Body of pancreas (tissue), 4 donors: ENCODE results near the gene MOGAT1. TPM values are rescaled to one million over a fixed set of nuclear protein-coding genes. Genes with fewer than 3 reads are reported as not detected.

Experiments
- ATAC-seq: fragments of 150-250 bp; one replicate; pipeline ENCODE4 v1.9.1; 2016
- DNase-seq, 4 donors: peaks; one replicate each; pipeline ENCODE4 v3.0.0-alpha.2; 2019
- H3K27ac ChIP-seq, 4 donors: fragments of 200-600 bp; sonication (generic); 1 replicate in 3 of 4; 2 replicates in 1 of 4; pipeline versions ENCODE4 v1.5.1 to v1.6.1; 2016 to 2019; ENCODE audit warnings: mild to moderate bottlenecking in 1 of 4, mixed read lengths in 1 of 4, moderate library complexity in 1 of 4
- H3K27me3 ChIP-seq, 2 donors: fragments of 200-600 bp; sonication (generic); one replicate each; pipeline ENCODE4 v1.6.0; 2016; ENCODE audit warnings: mild to moderate bottlenecking in 1 of 2
- H3K36me3 ChIP-seq, 2 donors: fragments of 200-600 bp; sonication (generic); replicated peaks in 1 of 2; 2 replicates each; pipeline ENCODE4 v1.5.1; 2016; ENCODE audit warnings: low read depth in 2 of 2; ENCODE audit not compliant: insufficient read depth in 1 of 2
- H3K4me1 ChIP-seq: fragments of 200-600 bp; sonication (generic); one replicate; pipeline ENCODE4 v1.6.0; 2016
- H3K4me3 ChIP-seq, 2 donors: fragments of 200-600 bp; sonication (generic); 1 replicate in 1 of 2; 2 replicates in 1 of 2; pipeline ENCODE4 v1.5.1; 2016 to 2019
- H3K9me3 ChIP-seq, 3 donors: fragments of 200-600 bp; sonication (generic); 1 replicate in 2 of 3; 2 replicates in 1 of 3; pipeline ENCODE4 v1.5.1; 2016
- CTCF ChIP-seq, 7 experiments: fragments of 450-650 bp in 4 of 7; fragments of 200-600 bp in 3 of 7; sonication (generic) in 3 of 7; IDR thresholded peaks; one replicate each; pipeline ENCODE4 v1.5.1; 2016 to 2019; ENCODE audit warnings: antibody characterized with exemption in 7 of 7
- POLR2A ChIP-seq, 3 donors: fragments of 450-650 bp; IDR thresholded peaks; one replicate each; pipeline ENCODE4 v1.6.1; 2016; ENCODE audit warnings: antibody characterized with exemption in 3 of 3, mild to moderate bottlenecking in 2 of 3
- WGBS, 2 donors: methylation state at CpG; one replicate each; pipeline ENCODE4 v1.1.5; 2017; 5-methylcytosine and 5-hydroxymethylcytosine counted together
- intact Hi-C: fragments of 100-400 bp; cut with DNase I; formaldehyde crosslinking; loops from one replicate; pipeline ENCODE4 v1.15.1; 2023
- total RNA-seq, 2 donors: library from RNA; depleted of rRNA; stranded (reverse); fragments of >200 nt; gene quantifications; one replicate each; pipeline ENCODE4 v1.1.0, GENCODE V29; 2016

The MOGAT1 gene
- total RNA-seq, 2 donors from 2014 or later = 1.8 TPM; not detected in 1

- DNase-seq (no peak), ATAC-seq (no peak)
- Histone ChIP-seq H3K4me1 (peaks cover 19% of the 10 kb centered on the region), H3K27me3 (no peaks in the 10 kb centered on the region), H3K36me3 (no peaks in the 10 kb centered on the region), H3K9me3 (no peaks in the 10 kb centered on the region), H3K4me3 (no peak overlapping the region), H3K27ac (no peak overlapping the region)
- intact Hi-C loops = no loop called here
- WGBS, 2 donors = 82 to 88% methylated on average over 3 of the region's 3 CpGs
- TF ChIP-seq CTCF (IDR thresholded peaks at IDR 0.05) (no peak), POLR2A (IDR thresholded peaks at IDR 0.05) (no peak)
Observed at GRCh38 chr2:222668494-222669154, 2.8 kb upstream of the MOGAT1 start.

- no peak overlapping the region for H3K4me3 ChIP-seq
- H3K9me3 ChIP-seq = no peaks in the 10 kb centered on the region
- 70 to 74% methylated on average over 4 of the region's 4 CpGs for WGBS, 2 donors
- H3K27ac ChIP-seq = no peak overlapping the region
- DNase-seq = no peak
- intact Hi-C loops = no loop called here
- TF ChIP-seq POLR2A (IDR thresholded peaks at IDR 0.05) (no peak), CTCF (IDR thresholded peaks at IDR 0.05) (no peak)
- ATAC-seq = no peak
- H3K27me3 ChIP-seq = no peaks in the 10 kb centered on the region
- H3K4me1 ChIP-seq = peaks cover 19% of the 10 kb centered on the region
- H3K36me3 ChIP-seq = no peaks in the 10 kb centered on the region
Observed at GRCh38 chr2:222669353-222669752, 2.1 kb upstream of the MOGAT1 start.

- ATAC-seq (no peak), DNase-seq (peak in 3 of 4 donors; percentile 10 to 20 (median 20))
- intact Hi-C loops = no loop called here
- Histone ChIP-seq H3K4me3 (no peak overlapping the region), H3K9me3 (no peaks in the 10 kb centered on the region), H3K27me3 (no peaks in the 10 kb centered on the region), H3K4me1 (peaks cover 19% of the 10 kb centered on the region), H3K27ac (peak overlapping the region in 1 of 4 donors; percentile 34), H3K36me3 (no peaks in the 10 kb centered on the region)
- no peak for TF ChIP-seq POLR2A (IDR thresholded peaks at IDR 0.05)
- no peak for TF ChIP-seq CTCF (IDR thresholded peaks at IDR 0.05)
- WGBS, 2 donors = 67 to 71% methylated on average over 9 of the region's 9 CpGs
Observed at GRCh38 chr2:222670191-222671038, 1.0 kb upstream of the MOGAT1 start.

- no peak for TF ChIP-seq CTCF (IDR thresholded peaks at IDR 0.05)
- TF ChIP-seq POLR2A (IDR thresholded peaks at IDR 0.05) = no peak
- no peak for ATAC-seq
- Histone ChIP-seq H3K36me3 (no peaks in the 10 kb centered on the region), H3K4me3 (no peak overlapping the region), H3K27me3 (no peaks in the 10 kb centered on the region), H3K4me1 (peaks cover 19% of the 10 kb centered on the region), H3K9me3 (no peaks in the 10 kb centered on the region), H3K27ac (no peak overlapping the region)
- intact Hi-C loops = no loop called here
- 3 to 5% methylated on average over 10 of the region's 10 CpGs for WGBS, 2 donors
- DNase-seq = no peak
Observed at GRCh38 chr2:222672068-222672401, 577 bp downstream of the MOGAT1 start.
